Left ventricle myocardium inferior (tissue), 1 donor: Measurements from ENCODE around the gene KRT25. TPM values are rescaled to one million over a fixed set of nuclear protein-coding genes. Genes with fewer than 3 reads are reported as not detected.

Experiments
- DNase-seq: peaks from one replicate; pipeline ENCODE4 v3.0.0-alpha.2; 2020
- H3K27ac ChIP-seq: fragments of 200-600 bp; replicated peaks from 2 replicates; pipeline ENCODE4 v1.8.0; 2021
- H3K27me3 ChIP-seq: fragments of 200-600 bp; 2 replicates; pipeline ENCODE4 v1.8.0; 2021; ENCODE audit warnings: low read depth
- H3K36me3 ChIP-seq: fragments of 200-600 bp; 2 replicates; pipeline ENCODE4 v1.8.0; 2021
- H3K4me1 ChIP-seq: fragments of 200-600 bp; 2 replicates; pipeline ENCODE4 v1.8.0; 2021
- H3K4me3 ChIP-seq: fragments of 200-600 bp; 2 replicates; pipeline ENCODE4 v1.8.0; 2021; ENCODE audit warnings: mild to moderate bottlenecking, moderate library complexity
- H3K9me3 ChIP-seq: fragments of 200-600 bp; replicated peaks from 2 replicates; pipeline ENCODE4 v1.8.0; 2021
- intact Hi-C: fragments of 100-400 bp; cut with micrococcal nuclease; formaldehyde crosslinking; loops from one replicate; pipeline ENCODE4 v1.11.0; 2022
- total RNA-seq: library from RNA; stranded (reverse); fragmentation: NEBNext Ultra II Directional; extraction: Animal tissue kit (Norgen Biotek cat#: 25700); gene quantifications from one replicate; pipeline ENCODE4 v1.2.1, GENCODE V29; 2021
- TF ChIP-seq, protein P1 (sequence below): fragments of 200-600 bp; IDR thresholded peaks from 2 replicates; pipeline ENCODE4 v1.8.0; 2021; ENCODE audit warnings: antibody characterized with exemption, mild to moderate bottlenecking, borderline replicate concordance
- donor health status: DM: no; HTN: yes; CAD: no; lungs with severe emphysema.

The KRT25 gene
- total RNA-seq, 1 donor from 2014 or later, result not detected

DNA sequence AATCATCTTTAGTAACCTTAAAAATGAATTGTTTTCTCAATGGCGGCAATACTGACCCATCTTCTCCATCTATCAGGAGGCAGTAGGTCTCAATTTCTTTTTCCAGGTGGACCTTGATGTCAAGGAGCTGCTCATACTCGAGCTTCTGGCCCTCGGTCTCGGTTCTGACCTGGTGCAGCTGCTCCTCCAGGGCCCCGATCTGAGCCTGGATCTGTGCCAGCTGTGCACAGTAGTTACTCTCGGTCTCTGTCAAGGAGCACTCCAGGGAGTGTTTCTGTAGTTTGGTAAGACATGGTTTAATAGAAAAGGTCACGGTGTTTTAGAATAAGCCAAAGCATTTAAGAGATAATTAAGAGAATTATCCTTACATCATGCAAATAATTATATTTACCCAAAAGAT, 22.3 kb upstream of the KRT25 start:
- H3K27me3 ChIP-seq, result peaks cover 83% of the 10 kb centered on the region
- intact Hi-C loops, result no loop called here
- no peak overlapping the region for H3K4me3 ChIP-seq
- DNase-seq, result no peak
- H3K4me1 ChIP-seq, result no peaks in the 10 kb centered on the region
- no peaks in the 10 kb centered on the region for H3K36me3 ChIP-seq
- no peak overlapping the region for H3K27ac ChIP-seq
- no peaks in the 10 kb centered on the region for H3K9me3 ChIP-seq
- TF ChIP-seq, protein P1, sequence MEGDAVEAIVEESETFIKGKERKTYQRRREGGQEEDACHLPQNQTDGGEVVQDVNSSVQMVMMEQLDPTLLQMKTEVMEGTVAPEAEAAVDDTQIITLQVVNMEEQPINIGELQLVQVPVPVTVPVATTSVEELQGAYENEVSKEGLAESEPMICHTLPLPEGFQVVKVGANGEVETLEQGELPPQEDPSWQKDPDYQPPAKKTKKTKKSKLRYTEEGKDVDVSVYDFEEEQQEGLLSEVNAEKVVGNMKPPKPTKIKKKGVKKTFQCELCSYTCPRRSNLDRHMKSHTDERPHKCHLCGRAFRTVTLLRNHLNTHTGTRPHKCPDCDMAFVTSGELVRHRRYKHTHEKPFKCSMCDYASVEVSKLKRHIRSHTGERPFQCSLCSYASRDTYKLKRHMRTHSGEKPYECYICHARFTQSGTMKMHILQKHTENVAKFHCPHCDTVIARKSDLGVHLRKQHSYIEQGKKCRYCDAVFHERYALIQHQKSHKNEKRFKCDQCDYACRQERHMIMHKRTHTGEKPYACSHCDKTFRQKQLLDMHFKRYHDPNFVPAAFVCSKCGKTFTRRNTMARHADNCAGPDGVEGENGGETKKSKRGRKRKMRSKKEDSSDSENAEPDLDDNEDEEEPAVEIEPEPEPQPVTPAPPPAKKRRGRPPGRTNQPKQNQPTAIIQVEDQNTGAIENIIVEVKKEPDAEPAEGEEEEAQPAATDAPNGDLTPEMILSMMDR, result no peak

- Histone ChIP-seq H3K27me3 (peaks cover 83% of the 10 kb centered on the region), H3K9me3 (no peaks in the 10 kb centered on the region), H3K27ac (no peak overlapping the region), H3K4me1 (no peaks in the 10 kb centered on the region), H3K36me3 (no peaks in the 10 kb centered on the region), H3K4me3 (no peak overlapping the region)
- DNase-seq, result no peak
- intact Hi-C loops, result no loop called here
- TF ChIP-seq, protein P1, result no peak
Observed at GRCh38 chr17:40775945-40776344, 20.8 kb upstream of the KRT25 start.

GRCh38 chr17:40772101-40772500, 17.0 kb upstream of the KRT25 start, which contains the start of gene KRT26:
KRT26 (minus strand) TSS chr17:40772201; CDS start chr17:40772113, 88 bp downstream.
- Histone ChIP-seq H3K4me1 (no peaks in the 10 kb centered on the region), H3K9me3 (no peaks in the 10 kb centered on the region), H3K27ac (no peak within 1 kb of the TSS), H3K4me3 (no peak within 1 kb of the TSS), H3K36me3 (no peaks in the 10 kb centered on the region), H3K27me3 (peaks cover 50% of the 10 kb centered on the region)
- TF ChIP-seq, protein P1, result no peak
- intact Hi-C loops, result no loop called here
- no peak for DNase-seq

DNA sequence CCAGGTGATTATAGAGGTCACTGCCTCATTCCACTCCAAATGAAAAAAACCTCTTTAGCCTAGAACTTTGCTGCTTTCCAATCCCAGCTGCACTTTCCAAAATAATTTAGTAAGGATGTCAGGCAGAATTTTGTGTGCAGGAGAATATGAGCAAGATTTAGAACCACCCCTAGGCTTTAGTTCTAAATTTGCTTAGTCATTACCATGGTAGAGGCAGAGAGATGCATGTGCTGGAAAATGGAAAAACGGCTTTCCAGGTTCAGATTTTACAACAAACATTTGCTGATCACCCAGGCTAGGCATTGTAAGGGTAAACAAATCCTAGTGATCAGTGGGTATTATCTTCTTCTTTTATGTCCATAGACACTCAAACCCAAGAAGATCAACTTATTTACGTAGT, 10.5 kb upstream of the KRT25 start:
- Histone ChIP-seq H3K27me3 (peaks cover 18% of the 10 kb centered on the region), H3K4me1 (no peaks in the 10 kb centered on the region), H3K36me3 (no peaks in the 10 kb centered on the region), H3K9me3 (peaks cover 40% of the 10 kb centered on the region), H3K4me3 (no peak overlapping the region), H3K27ac (no peak overlapping the region)
- intact Hi-C loops, result no loop called here
- no peak for DNase-seq
- TF ChIP-seq, protein P1, result no peak

GRCh38 chr17:40763752-40764151, 8.6 kb upstream of the KRT25 start:
- no peak for DNase-seq
- TF ChIP-seq, protein P1, result no peak
- Histone ChIP-seq H3K4me1 (no peaks in the 10 kb centered on the region), H3K4me3 (no peak overlapping the region), H3K36me3 (no peaks in the 10 kb centered on the region), H3K27ac (no peak overlapping the region), H3K27me3 (peaks cover 16% of the 10 kb centered on the region), H3K9me3 (peaks cover 59% of the 10 kb centered on the region)
- intact Hi-C loops, result no loop called here
